ENCODE measurements around the gene SERTAD1.

SERTAD1 gene

GRCh38 chr19:40446263-40446784, 20.5 kb upstream of the SERTAD1 start:
- H3K27me3 ChIP-seq (ENCODE audit: insufficient read depth, low read depth) = no peaks in the 10 kb centered on the region
- H3K4me3 ChIP-seq (IDR thresholded peaks at IDR 0.05; ENCODE audit: insufficient read depth, low read depth, low read length) = no peak overlapping the region
- H4K20me1 ChIP-seq (ENCODE audit: insufficient read depth) = no peaks in the 10 kb centered on the region
- H3K27ac ChIP-seq = no peak overlapping the region
- no peak overlapping the region for H2AFZ ChIP-seq (ENCODE audit: low read depth)
- H3K79me2 ChIP-seq (ENCODE audit: insufficient read depth, low read depth) = peaks cover 9% of the 10 kb centered on the region
- no peak overlapping the region for H3K9ac ChIP-seq
- TF ChIP-seq CTCF (conservative IDR thresholded peaks at IDR 0.05; ENCODE audit: low read depth, low read length) = no peak
- H3K4me2 ChIP-seq = no peak overlapping the region
- H3K4me1 ChIP-seq (ENCODE audit: low read depth, poor library complexity, severe bottlenecking) = peaks cover 12% of the 10 kb centered on the region
- no peaks in the 10 kb centered on the region for H3K36me3 ChIP-seq (ENCODE audit: insufficient read depth)

DNA sequence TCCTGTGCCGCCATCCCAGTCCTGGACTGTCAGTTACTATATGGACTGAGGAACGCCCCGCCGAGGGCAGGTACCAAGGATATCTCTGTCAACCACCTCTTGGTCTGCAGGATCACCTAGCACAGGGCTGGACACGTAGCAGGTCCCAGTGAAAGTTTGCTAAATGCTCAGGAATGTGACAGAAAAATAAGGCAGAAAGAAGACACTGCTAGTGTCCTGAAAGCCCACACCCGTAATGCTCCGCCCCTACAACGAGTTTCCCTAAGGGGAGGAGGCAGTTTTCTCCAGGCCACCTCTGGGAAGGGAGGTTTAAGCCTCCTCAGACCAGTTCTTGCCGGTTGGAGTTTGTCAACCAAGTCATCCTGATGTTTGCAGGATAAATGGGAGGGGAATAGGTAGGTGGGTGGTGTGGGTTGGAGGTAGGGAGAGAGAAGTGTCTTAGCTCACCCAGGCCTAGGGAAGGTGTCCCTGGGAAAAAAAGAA, 20.0 kb upstream of the SERTAD1 start:
- H3K36me3 ChIP-seq (ENCODE audit: insufficient read depth) = no peaks in the 10 kb centered on the region; the same call in 1 of the 2 replicates
- no peak overlapping the region for H3K4me2 ChIP-seq
- no peak overlapping the region for H3K4me3 ChIP-seq (IDR thresholded peaks at IDR 0.05; ENCODE audit: insufficient read depth, low read depth, low read length)
- H3K27ac ChIP-seq = no peak overlapping the region
- H3K27me3 ChIP-seq (ENCODE audit: insufficient read depth, low read depth) = no peaks in the 10 kb centered on the region
- no peak overlapping the region for H2AFZ ChIP-seq (ENCODE audit: low read depth)
- H3K79me2 ChIP-seq (ENCODE audit: insufficient read depth, low read depth) = peaks cover 9% of the 10 kb centered on the region
- H4K20me1 ChIP-seq (ENCODE audit: insufficient read depth) = no peaks in the 10 kb centered on the region
- no peak overlapping the region for H3K9ac ChIP-seq
- TF ChIP-seq CTCF (conservative IDR thresholded peaks at IDR 0.05; ENCODE audit: low read depth, low read length) = no peak
- H3K4me1 ChIP-seq (ENCODE audit: low read depth, poor library complexity, severe bottlenecking) = peaks cover 12% of the 10 kb centered on the region

DNA sequence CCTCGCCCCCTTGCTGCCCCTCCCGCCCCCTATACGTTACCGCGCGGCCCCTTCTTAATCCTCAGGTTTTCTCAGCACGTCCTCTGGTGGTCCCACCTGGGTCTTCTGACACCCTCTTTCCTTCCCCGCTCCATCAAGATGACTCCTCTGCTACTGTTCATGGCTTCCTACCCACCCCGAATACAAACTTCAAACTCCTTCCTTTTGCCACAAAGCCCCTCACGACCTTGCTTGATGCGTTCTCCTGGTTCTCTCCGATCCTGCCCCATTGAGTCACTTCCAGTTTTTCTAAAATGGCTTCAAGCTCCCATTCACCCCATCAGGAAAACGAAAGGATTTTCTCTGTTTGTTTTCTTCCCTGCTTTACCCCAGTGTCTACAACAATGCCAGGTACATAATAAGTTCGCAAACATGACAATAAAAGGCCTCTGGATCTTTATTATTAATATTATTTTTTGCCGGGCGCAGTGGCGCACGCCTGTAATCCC, 19.1 kb upstream of the SERTAD1 start:
- peak overlapping the region; percentile 84 for H2AFZ ChIP-seq (ENCODE audit: low read depth)
- H3K27ac ChIP-seq = peak overlapping the region; percentile 20; the same call in 1 of the 2 replicates

GRCh38 chr19:40444000-40444824, 18.4 kb upstream of the SERTAD1 start, which contains the start of gene SERTAD3:
Gene SERTAD3 (minus strand): TSS chr19:40444335. CDS start chr19:40442080, 2,255 bp downstream.
- peak within 1 kb of the TSS; percentile 60; the same call in 1 of the 2 replicates for H3K9ac ChIP-seq
- H3K27ac ChIP-seq = peak within 1 kb of the TSS; percentile 52
- H3K79me2 ChIP-seq (ENCODE audit: insufficient read depth, low read depth) = peaks cover 9% of the 10 kb centered on the region
- H4K20me1 ChIP-seq (ENCODE audit: insufficient read depth) = no peaks in the 10 kb centered on the region
- H3K36me3 ChIP-seq (ENCODE audit: insufficient read depth) = no peaks in the 10 kb centered on the region; the same call in 1 of the 2 replicates
- TF ChIP-seq CTCF (conservative IDR thresholded peaks at IDR 0.05; ENCODE audit: low read depth, low read length) = no peak
- H3K4me3 ChIP-seq (IDR thresholded peaks at IDR 0.05; ENCODE audit: insufficient read depth, low read depth, low read length) = no peak within 1 kb of the TSS
- peak within 1 kb of the TSS; percentile 84 for H2AFZ ChIP-seq (ENCODE audit: low read depth)
- H3K27me3 ChIP-seq (ENCODE audit: insufficient read depth, low read depth) = no peaks in the 10 kb centered on the region
- H3K4me1 ChIP-seq (ENCODE audit: low read depth, poor library complexity, severe bottlenecking) = peaks cover 21% of the 10 kb centered on the region
- peak within 1 kb of the TSS; percentile 88 for H3K4me2 ChIP-seq

More for the DNA sequence above, 19.1 kb upstream of the SERTAD1 start:
- Histone ChIP-seq H3K36me3 (ENCODE audit: insufficient read depth) (no peaks in the 10 kb centered on the region; the same call in 1 of the 2 replicates), H3K4me3 (IDR thresholded peaks at IDR 0.05; ENCODE audit: insufficient read depth, low read depth, low read length) (no peak overlapping the region), H3K4me2 (peak overlapping the region; percentile 88), H3K79me2 (ENCODE audit: insufficient read depth, low read depth) (peaks cover 9% of the 10 kb centered on the region), H3K27me3 (ENCODE audit: insufficient read depth, low read depth) (no peaks in the 10 kb centered on the region), H3K9ac (peak overlapping the region; percentile 43; the same call in 1 of the 2 replicates), H4K20me1 (ENCODE audit: insufficient read depth) (no peaks in the 10 kb centered on the region), H3K4me1 (ENCODE audit: low read depth, poor library complexity, severe bottlenecking) (peaks cover 14% of the 10 kb centered on the region)
- TF ChIP-seq CTCF (conservative IDR thresholded peaks at IDR 0.05; ENCODE audit: low read depth, low read length) = no peak
